HepG2 (cell line): ENCODE results near the gene FBN2. TPM values are rescaled to one million over a fixed set of nuclear protein-coding genes. Genes with fewer than 3 reads are reported as not detected.
A peak's percentile ranks its signal among the peaks of the same experiment; 100 is the strongest.
"Not testable (repeated sequence)": the region's sequence is repeated elsewhere in the genome, so short reads cannot be mapped to it uniquely, and the experiment has no call there.

ENCODE experiments used
- ATAC-seq: fragments of 200-7000 bp; cut with Tn5 transposase; 3 replicates; pipeline ENCODE4 v1.9.1; 2020; ENCODE audit warnings: mild to moderate bottlenecking, moderate library complexity
- BruUV-seq: library from RNA; stranded (reverse); fragments of 400-500 nt; replicated peaks from 2 replicates; lab custom pipeline; 2021; lab: Mats Ljungman, UMichigan
- CTCF ChIA-PET: fragments of 300-600 bp; formaldehyde crosslinking; extraction: SDS; loops from one replicate; lab custom pipeline; 2021; ENCODE audit warnings: low total read pairs, inconsistent platforms, low intra/inter-chr PET ratio; lab: Yijun Ruan, JAX
- POLR2A ChIA-PET: fragments of 350-600 bp; sonication (Branson Sonifier 250); formaldehyde crosslinking; loops from one replicate; lab custom pipeline; 2020; ENCODE audit warnings: antibody characterized with exemption, inconsistent platforms; lab: Yijun Ruan, JAX
- DNase-seq: peaks from one replicate; pipeline ENCODE4 v3.0.0-alpha.2; 2015; ENCODE audit warnings: low spot score
- FAIRE-seq: peaks from 3 replicates; lab custom pipeline; 2011; peaks lifted over from hg19 to GRCh38; lab: Jason Lieb, UNC
- H2AFZ ChIP-seq: one replicate; pipeline ENCODE4 v1.6.1; 2011; ENCODE audit warnings: low read length, inconsistent platforms
- H3K27ac ChIP-seq: fragments of 300-600 bp; 3 replicates; pipeline ENCODE4 v1.8.0; 2011; ENCODE audit warnings: mixed run types, mild to moderate bottlenecking, mixed read lengths, low read length, inconsistent platforms; ENCODE audit not compliant: insufficient read depth; ENCODE audit errors: extremely low read length
- H3K27me3 ChIP-seq, 2 experiments: fragments of 200-600 bp in 1 of 2; 2 replicates in 1 of 2; 3 replicates in 1 of 2; pipeline versions ENCODE4 v1.6.0 to v1.8.0; 2011; ENCODE audit warnings: low read length in 2 of 2, mild to moderate bottlenecking in 2 of 2, moderate library complexity in 2 of 2, inconsistent platforms in 1 of 2; ENCODE audit not compliant: insufficient read depth in 2 of 2, control insufficient read depth in 1 of 2
- H3K36me3 ChIP-seq, 2 experiments: fragments of 200-600 bp in 1 of 2; replicated peaks in 1 of 2; 2 replicates in 1 of 2; 3 replicates in 1 of 2; pipeline versions ENCODE4 v1.5.1 to v1.8.0; 2011; ENCODE audit warnings: low read length in 2 of 2, inconsistent platforms in 1 of 2; ENCODE audit not compliant: insufficient read depth in 2 of 2, control insufficient read depth in 1 of 2
- H3K4me1 ChIP-seq: 2 replicates; pipeline ENCODE4 v1.5.1; 2012; ENCODE audit warnings: low read length, inconsistent platforms; ENCODE audit not compliant: insufficient read depth
- H3K4me2 ChIP-seq: 2 replicates; pipeline ENCODE4 v1.6.0; 2011; ENCODE audit warnings: low read depth, low read length, inconsistent platforms
- H3K4me3 ChIP-seq, 3 experiments: fragments of 200-600 bp in 1 of 3; sonication (generic), shearing (Covaris generic) in 1 of 3; replicated peaks in 1 of 3; 2 replicates each; pipeline ENCODE4 v1.5.1; 2011 to 2016; ENCODE audit warnings: low read length in 3 of 3, inconsistent platforms in 2 of 3, low read depth in 2 of 3, mild to moderate bottlenecking in 2 of 3, control low read depth in 1 of 3, mixed read lengths in 1 of 3; ENCODE audit not compliant: insufficient read depth in 1 of 3
- H3K79me2 ChIP-seq: one replicate; pipeline ENCODE4 v1.6.1; 2011; ENCODE audit warnings: low read length, inconsistent platforms; ENCODE audit not compliant: insufficient read depth
- H3K9ac ChIP-seq: 2 replicates; pipeline ENCODE4 v1.6.0; 2011; ENCODE audit warnings: mild to moderate bottlenecking, low read depth, low read length, inconsistent platforms; ENCODE audit not compliant: insufficient read depth
- H3K9me3 ChIP-seq: 2 replicates; pipeline ENCODE4 v1.5.1; 2012; ENCODE audit warnings: mild to moderate bottlenecking, low read length
- H4K20me1 ChIP-seq: 2 replicates; pipeline ENCODE4 v1.6.0; 2011; ENCODE audit warnings: inconsistent platforms, mild to moderate bottlenecking, low read length, moderate library complexity; ENCODE audit not compliant: insufficient read depth
- ATF1 ChIP-seq: IDR thresholded peaks from 2 replicates; pipeline ENCODE4 v1.6.1; 2016; ENCODE audit warnings: mild to moderate bottlenecking, control low read depth
- NR3C1 ChIP-seq: sonication (generic); formaldehyde crosslinking; IDR thresholded peaks from 2 replicates; pipeline ENCODE4 v1.4.0; 2020; ENCODE audit warnings: missing genetic modification reagents
- STAG1 ChIP-seq: sonication (generic); formaldehyde crosslinking; IDR thresholded peaks from 2 replicates; pipeline ENCODE4 v1.4.0; 2020; ENCODE audit warnings: missing genetic modification reagents
- ZNF20 ChIP-seq: sonication (generic); formaldehyde crosslinking; IDR thresholded peaks from 2 replicates; pipeline ENCODE4 v1.4.0; 2020; ENCODE audit warnings: mild to moderate bottlenecking, moderate library complexity, missing genetic modification reagents
- WGBS: methylation state at CpG from one replicate; pipeline ENCODE4 v1.1.6; 2017; ENCODE audit warnings: low lambda C conversion rate; 5-methylcytosine and 5-hydroxymethylcytosine counted together
- in situ Hi-C: cut with HindIII; loops from 2 replicates; pipeline ENCODE4 v1.10.0; 2017; ENCODE audit warnings: low pct_unique_long_range_greater_than_20kb; ENCODE audit not compliant: extremely low pct_ligation_motif_present
- intact Hi-C: fragments of 100-400 bp; cut with micrococcal nuclease; formaldehyde crosslinking; loops from one replicate; pipeline ENCODE4 v1.10.0; 2022; ENCODE audit not compliant: unreplicated experiment
- polyA plus RNA-seq, 8 experiments: library from polyadenylated mRNA; depleted of rRNA in 3 of 8; stranded (reverse) in 7 of 8; unstranded in 1 of 8; fragments of >200 nt; fragmentation: Illumina TruSeq in 4 of 8; extraction: Trizol in 4 of 8; gene quantifications; 2 replicates each; pipeline versions ENCODE4 v1.2.1 to v1.2.3, GENCODE V29; 2011 to 2016; ENCODE audit warnings: low read depth in 4 of 8, missing spikeins in 1 of 8, mixed read lengths in 1 of 8; ENCODE audit not compliant: insufficient read depth in 1 of 8
- total RNA-seq, 5 experiments: library from RNA; depleted of rRNA; stranded (reverse); fragments of >200 nt; fragmentation: Illumina TruSeq; extraction: Trizol; gene quantifications; 2 replicates each; pipeline ENCODE4 v1.2.3, GENCODE V29; 2016; ENCODE audit warnings: low read depth in 1 of 5
- TF ChIP-seq, protein P1 (sequence below): sonication (generic); formaldehyde crosslinking; IDR thresholded peaks from 2 replicates; pipeline ENCODE4 v1.5.0; 2020; ENCODE audit warnings: mild to moderate bottlenecking, missing genetic modification reagents, moderate library complexity

FBN2 gene
- total and polyA plus RNA-seq, 2 of the 13 experiments (the other 11 are each of a cell fraction or from before 2014, with no cell fraction given) = not detected

DNA sequence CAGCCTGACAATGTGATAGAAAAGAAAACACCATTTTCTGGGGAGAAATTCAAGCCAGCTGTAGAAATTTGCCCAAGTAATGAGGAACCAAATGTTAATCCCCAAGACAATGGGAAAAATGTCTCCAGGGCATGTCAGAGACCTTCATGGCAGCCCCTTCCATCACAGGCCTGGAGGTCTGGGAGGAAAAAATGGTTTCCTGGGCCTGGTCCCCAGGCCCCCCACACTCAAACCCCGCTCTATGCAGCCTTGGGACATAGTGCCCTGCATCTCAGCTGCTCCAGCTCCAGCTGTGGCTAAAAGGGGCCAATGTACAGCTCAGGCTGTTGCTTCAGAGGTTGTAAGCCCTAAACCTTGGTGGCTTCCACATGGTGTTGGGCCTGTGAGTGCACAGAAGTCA, 34.3 kb downstream of the FBN2 start:
- POLR2A ChIA-PET, H3K27me3 ChIP-seq, H3K9ac ChIP-seq, H3K79me2 ChIP-seq, H3K27ac ChIP-seq, in situ Hi-C loops, intact Hi-C loops, ATAC-seq, DNase-seq, BruUV-seq, H3K4me2 ChIP-seq, H3K36me3 ChIP-seq, H3K4me3 ChIP-seq, H3K4me1 ChIP-seq, CTCF ChIA-PET, H4K20me1 ChIP-seq, H2AFZ ChIP-seq, FAIRE-seq: not testable (repeated sequence)
- WGBS = 0% methylated on average over 1 of the region's 1 CpG
- peaks cover 26% of the 10 kb centered on the region for H3K9me3 ChIP-seq

DNA sequence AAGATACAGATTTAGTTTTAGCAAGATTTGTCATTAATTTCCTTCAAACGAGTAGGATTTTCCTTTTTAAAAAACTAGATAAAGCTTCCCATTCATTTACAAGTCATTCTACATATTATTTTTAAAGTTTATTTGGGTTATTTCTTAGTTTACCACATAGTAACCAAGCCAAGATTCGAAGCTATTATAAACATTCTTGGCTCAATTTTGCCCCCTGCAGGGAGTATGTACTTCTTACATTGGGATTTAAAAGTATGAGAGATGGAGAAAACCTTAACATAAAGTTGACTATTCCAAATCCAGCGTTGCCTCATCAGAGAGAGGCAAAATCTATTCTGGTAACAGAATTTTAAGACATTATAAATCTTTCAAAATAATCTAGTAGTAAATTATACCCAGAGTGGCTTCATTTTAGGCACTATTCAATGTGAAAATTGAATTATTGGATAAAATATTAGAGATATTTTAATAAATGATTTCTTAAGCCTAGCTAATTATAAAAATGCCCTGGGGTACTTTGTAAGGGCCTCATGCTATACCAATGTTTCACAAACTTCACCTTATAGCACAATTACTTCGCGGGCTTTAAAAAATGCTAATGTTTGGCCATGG, 39.1 kb downstream of the FBN2 start:
- Histone ChIP-seq H3K27ac (no peak overlapping the region), H3K4me2 (no peak overlapping the region), H3K27me3 (no peaks in the 10 kb centered on the region), H3K9me3 (peaks cover 12% of the 10 kb centered on the region), H3K4me3 (no peak overlapping the region), H3K79me2 (no peaks in the 10 kb centered on the region), H4K20me1 (no peaks in the 10 kb centered on the region), H3K4me1 (no peaks in the 10 kb centered on the region), H3K9ac (no peak overlapping the region), H2AFZ (no peak overlapping the region), H3K36me3 (no peaks in the 10 kb centered on the region)
- no TSS peak for BruUV-seq
- POLR2A ChIA-PET = no interaction called here
- intact Hi-C loops (loop anchor here (1.0 kb wide), 2 partner anchors 286 to 624 kb away; no protein-coding TSS in a partner anchor), in situ Hi-C loops (loop anchor here (5.0 kb wide), 1 partner anchor 287 kb away; no protein-coding TSS in a partner anchor)
- DNase-seq (no peak), ATAC-seq (no peak), FAIRE-seq (no peak)
- 22% methylated on average over 5 of the region's 5 CpGs for WGBS
- TF ChIP-seq, protein P1, sequence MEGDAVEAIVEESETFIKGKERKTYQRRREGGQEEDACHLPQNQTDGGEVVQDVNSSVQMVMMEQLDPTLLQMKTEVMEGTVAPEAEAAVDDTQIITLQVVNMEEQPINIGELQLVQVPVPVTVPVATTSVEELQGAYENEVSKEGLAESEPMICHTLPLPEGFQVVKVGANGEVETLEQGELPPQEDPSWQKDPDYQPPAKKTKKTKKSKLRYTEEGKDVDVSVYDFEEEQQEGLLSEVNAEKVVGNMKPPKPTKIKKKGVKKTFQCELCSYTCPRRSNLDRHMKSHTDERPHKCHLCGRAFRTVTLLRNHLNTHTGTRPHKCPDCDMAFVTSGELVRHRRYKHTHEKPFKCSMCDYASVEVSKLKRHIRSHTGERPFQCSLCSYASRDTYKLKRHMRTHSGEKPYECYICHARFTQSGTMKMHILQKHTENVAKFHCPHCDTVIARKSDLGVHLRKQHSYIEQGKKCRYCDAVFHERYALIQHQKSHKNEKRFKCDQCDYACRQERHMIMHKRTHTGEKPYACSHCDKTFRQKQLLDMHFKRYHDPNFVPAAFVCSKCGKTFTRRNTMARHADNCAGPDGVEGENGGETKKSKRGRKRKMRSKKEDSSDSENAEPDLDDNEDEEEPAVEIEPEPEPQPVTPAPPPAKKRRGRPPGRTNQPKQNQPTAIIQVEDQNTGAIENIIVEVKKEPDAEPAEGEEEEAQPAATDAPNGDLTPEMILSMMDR = peak; percentile 22; the same call in 1 of the 2 replicates
- TF ChIP-seq ZNF20 (CRISPR knock-in tag) (no peak), NR3C1 (CRISPR knock-in tag) (no peak), ATF1 (no peak), STAG1 (CRISPR knock-in tag) (peak; percentile 39)
- CTCF ChIA-PET = interaction anchor here (0.9 to 2.2 kb wide), 2 partner anchors 285 to 934 kb away, joined by 3 to 12 read pairs; no protein-coding TSS in a partner anchor
